Measurements from ENCODE around the gene PNMA6F. TPM values are rescaled to one million over a fixed set of nuclear protein-coding genes. Genes with fewer than 3 reads are reported as not detected.
A peak's percentile ranks its signal among the peaks of the same experiment; 100 is the strongest.

Gene PNMA6F
- total and polyA plus RNA-seq, 12 donors: 0.14 to 1.1 (median 0.40) TPM; not detected in 5

- Histone ChIP-seq H3K4me1 (replicated peaks in 1 of 2) (no peaks in the 10 kb centered on the region), H3K4me3 (no peak overlapping the region), H3K9me3 (replicated peaks in 1 of 3) (no peaks in the 10 kb centered on the region), H3K27ac (no peak overlapping the region), H3K27me3 (no peaks in the 10 kb centered on the region), H3K36me3 (replicated peaks in 1 of 2) (no peaks in the 10 kb centered on the region)
- intact Hi-C loops (cut with DNase I): no loop called here
- TF ChIP-seq POLR2A (IDR thresholded peaks at IDR 0.05): no peak
- TF ChIP-seq, protein P1, sequence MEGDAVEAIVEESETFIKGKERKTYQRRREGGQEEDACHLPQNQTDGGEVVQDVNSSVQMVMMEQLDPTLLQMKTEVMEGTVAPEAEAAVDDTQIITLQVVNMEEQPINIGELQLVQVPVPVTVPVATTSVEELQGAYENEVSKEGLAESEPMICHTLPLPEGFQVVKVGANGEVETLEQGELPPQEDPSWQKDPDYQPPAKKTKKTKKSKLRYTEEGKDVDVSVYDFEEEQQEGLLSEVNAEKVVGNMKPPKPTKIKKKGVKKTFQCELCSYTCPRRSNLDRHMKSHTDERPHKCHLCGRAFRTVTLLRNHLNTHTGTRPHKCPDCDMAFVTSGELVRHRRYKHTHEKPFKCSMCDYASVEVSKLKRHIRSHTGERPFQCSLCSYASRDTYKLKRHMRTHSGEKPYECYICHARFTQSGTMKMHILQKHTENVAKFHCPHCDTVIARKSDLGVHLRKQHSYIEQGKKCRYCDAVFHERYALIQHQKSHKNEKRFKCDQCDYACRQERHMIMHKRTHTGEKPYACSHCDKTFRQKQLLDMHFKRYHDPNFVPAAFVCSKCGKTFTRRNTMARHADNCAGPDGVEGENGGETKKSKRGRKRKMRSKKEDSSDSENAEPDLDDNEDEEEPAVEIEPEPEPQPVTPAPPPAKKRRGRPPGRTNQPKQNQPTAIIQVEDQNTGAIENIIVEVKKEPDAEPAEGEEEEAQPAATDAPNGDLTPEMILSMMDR (IDR thresholded peaks at IDR 0.05): no peak
- WGBS, 4 donors: 40 to 100% (median 90%) methylated on average over 1 of the region's 1 CpG
- DNase-seq: no peak
Observed at GRCh38 chrX:153312842-153313241, 8.7 kb downstream of the PNMA6F start.

DNA sequence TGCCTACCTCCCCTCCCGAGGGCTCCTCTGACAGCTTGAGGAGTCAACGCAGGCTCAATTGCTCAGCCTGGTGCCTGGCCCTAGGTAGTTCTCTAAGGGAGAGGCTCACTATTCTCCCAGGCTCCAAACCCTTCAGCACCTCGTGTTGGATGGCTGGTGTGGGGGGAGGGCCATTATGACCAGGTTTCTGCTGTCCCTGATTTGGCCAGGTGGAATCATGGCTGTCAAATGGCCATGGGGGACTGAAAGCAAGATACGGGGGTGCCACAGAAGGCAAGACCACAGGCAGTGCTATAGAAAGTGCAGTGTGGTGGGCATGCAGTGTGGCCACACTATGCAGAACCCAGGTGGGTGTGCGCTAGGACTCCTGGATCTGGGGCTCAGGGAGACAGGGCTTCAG, 9.5 kb downstream of the PNMA6F start:
- Histone ChIP-seq H3K4me3 (no peak overlapping the region), H3K9me3 (replicated peaks in 1 of 3) (no peaks in the 10 kb centered on the region), H3K4me1 (replicated peaks in 1 of 2) (peaks cover 0 to 6% of the 10 kb centered on the region in 2 donors), H3K27me3 (no peaks in the 10 kb centered on the region), H3K36me3 (replicated peaks in 1 of 2) (no peaks in the 10 kb centered on the region), H3K27ac (no peak overlapping the region)
- WGBS, 4 donors: 86 to 93% (median 89%) methylated on average over 3 to 5 of the region's 5 CpGs
- intact Hi-C loops (cut with DNase I): no loop called here
- TF ChIP-seq POLR2A (IDR thresholded peaks at IDR 0.05): no peak
- TF ChIP-seq, protein P1 (IDR thresholded peaks at IDR 0.05): no peak
- DNase-seq: no peak

GRCh38 chrX:153310901-153311300, 10.7 kb downstream of the PNMA6F start:
- no peaks in the 10 kb centered on the region for H3K9me3 ChIP-seq (replicated peaks in 1 of 3)
- 77 to 92% (median 86%) methylated on average over 5 to 9 of the region's 9 CpGs for WGBS, 4 donors
- H3K4me3 ChIP-seq: no peak overlapping the region
- no peaks in the 10 kb centered on the region for H3K27me3 ChIP-seq
- H3K27ac ChIP-seq: no peak overlapping the region
- H3K36me3 ChIP-seq (replicated peaks in 1 of 2): no peaks in the 10 kb centered on the region
- TF ChIP-seq, protein P1 (IDR thresholded peaks at IDR 0.05): no peak
- no peak for TF ChIP-seq POLR2A (IDR thresholded peaks at IDR 0.05)
- no peak for DNase-seq
- H3K4me1 ChIP-seq (replicated peaks in 1 of 2): peaks cover 0 to 8% of the 10 kb centered on the region in 2 donors
- intact Hi-C loops (cut with DNase I): no loop called here

- peak in 6 of 7 donors; percentile 56 to 78 (median 66) for DNase-seq
- Histone ChIP-seq H3K36me3 (replicated peaks in 1 of 2) (no peaks in the 10 kb centered on the region), H3K27me3 (no peaks in the 10 kb centered on the region), H3K27ac (peak overlapping the region in 4 of 5 donors; percentile 28 to 82 (median 54)), H3K4me1 (replicated peaks in 1 of 2) (peaks cover 0 to 8% of the 10 kb centered on the region in 2 donors), H3K9me3 (replicated peaks in 1 of 3) (no peaks in the 10 kb centered on the region), H3K4me3 (no peak overlapping the region)
- TF ChIP-seq, protein P1 (IDR thresholded peaks at IDR 0.05): no peak
- TF ChIP-seq POLR2A (IDR thresholded peaks at IDR 0.05): no peak
- intact Hi-C loops (cut with DNase I): no loop called here
- WGBS, 4 donors: 48 to 67% (median 57%) methylated on average over 6 to 12 of the region's 12 CpGs
Observed at GRCh38 chrX:153307276-153308178, 14.0 kb downstream of the PNMA6F start.

All from adrenal gland (tissue), 12 donors.